CD14-positive monocyte (primary cell): ENCODE measurements around the gene TMEM219. TPM values are rescaled to one million over a fixed set of nuclear protein-coding genes. Genes with fewer than 3 reads are reported as not detected.

ENCODE experiments used
- DNase-seq, 3 donors: peaks; one replicate each; pipeline ENCODE4 v3.0.0-alpha.2; 2011 to 2022
- H2AFZ ChIP-seq: 2 replicates; pipeline ENCODE4 v1.6.0; 2012; ENCODE audit warnings: mild to moderate bottlenecking, low read depth, low read length, inconsistent platforms; ENCODE audit not compliant: insufficient read depth, poor library complexity, severe bottlenecking
- H3K27ac ChIP-seq, 2 donors: 1 replicate in 1 of 2; 2 replicates in 1 of 2; pipeline ENCODE4 v1.5.1; 2012 to 2013; ENCODE audit warnings: low read length in 2 of 2, control low read depth in 1 of 2, inconsistent platforms in 1 of 2, low read depth in 1 of 2, mild to moderate bottlenecking in 1 of 2
- H3K27me3 ChIP-seq, 2 donors: one replicate each; pipeline versions ENCODE4 v1.6.0 to v1.6.1; 2011 to 2013; ENCODE audit warnings: low read length in 2 of 2; ENCODE audit not compliant: control insufficient read depth in 2 of 2, insufficient read depth in 2 of 2
- H3K36me3 ChIP-seq, 2 donors: replicated peaks in 1 of 2; 1 replicate in 1 of 2; 2 replicates in 1 of 2; pipeline versions ENCODE4 v1.5.1 to v1.6.1; 2012 to 2013; ENCODE audit warnings: low read length in 2 of 2, control low read depth in 1 of 2, inconsistent platforms in 1 of 2, mild to moderate bottlenecking in 1 of 2; ENCODE audit not compliant: insufficient read depth in 2 of 2, control insufficient read depth in 1 of 2
- H3K4me1 ChIP-seq, 2 donors: 1 replicate in 1 of 2; 2 replicates in 1 of 2; pipeline versions ENCODE4 v1.5.1 to v1.6.1; 2012 to 2013; ENCODE audit warnings: low read length in 2 of 2, control low read depth in 1 of 2, inconsistent platforms in 1 of 2, mild to moderate bottlenecking in 1 of 2, moderate library complexity in 1 of 2; ENCODE audit not compliant: insufficient read depth in 2 of 2, control insufficient read depth in 1 of 2
- H3K4me2 ChIP-seq: replicated peaks from 2 replicates; pipeline ENCODE3; 2012; ENCODE audit warnings: low read length, moderate library complexity, mild to moderate bottlenecking; ENCODE audit not compliant: poor library complexity, severe bottlenecking; ENCODE audit errors: extremely low read depth
- H3K4me3 ChIP-seq, 3 experiments: fragments of 200-600 bp in 1 of 3; sonication (generic) in 1 of 3; replicated peaks in 1 of 3; 1 replicate in 2 of 3; 2 replicates in 1 of 3; pipeline ENCODE4 v1.5.1; 2011 to 2013; ENCODE audit warnings: low read length in 3 of 3, mild to moderate bottlenecking in 3 of 3, control low read depth in 2 of 3, low read depth in 2 of 3, inconsistent platforms in 1 of 3, moderate library complexity in 1 of 3
- H3K79me2 ChIP-seq: 2 replicates; pipeline ENCODE4 v1.6.0; 2012; ENCODE audit warnings: mild to moderate bottlenecking, control low read depth, inconsistent platforms, low read length, moderate library complexity; ENCODE audit not compliant: insufficient read depth
- H3K9ac ChIP-seq: 2 replicates; pipeline ENCODE4 v1.6.0; 2017; ENCODE audit warnings: low read length, mild to moderate bottlenecking; ENCODE audit not compliant: insufficient read depth, poor library complexity, severe bottlenecking
- H3K9me3 ChIP-seq, 2 donors: replicated peaks in 1 of 2; 1 replicate in 1 of 2; 2 replicates in 1 of 2; pipeline versions ENCODE4 v1.5.1 to v1.6.1; 2012 to 2013; ENCODE audit warnings: low read length in 2 of 2, control low read depth in 1 of 2; ENCODE audit not compliant: control insufficient read depth in 1 of 2, insufficient read depth in 1 of 2
- H4K20me1 ChIP-seq: 2 replicates; pipeline ENCODE4 v1.6.0; 2012; ENCODE audit warnings: mild to moderate bottlenecking, low read length, control low read depth, moderate library complexity; ENCODE audit not compliant: insufficient read depth
- H3K27ac Mint-ChIP-seq, 7 donors: one replicate each; pipeline ENCODE4 v1.8.0; 2020; ENCODE audit warnings: mild to moderate bottlenecking in 7 of 7, mixed read lengths in 7 of 7, moderate library complexity in 6 of 7, inconsistent platforms in 2 of 7
- H3K27me3 Mint-ChIP-seq, 3 donors: one replicate each; pipeline ENCODE4 v1.8.0; 2021 to 2022; ENCODE audit warnings: low read depth in 3 of 3, mild to moderate bottlenecking in 3 of 3, mixed read lengths in 3 of 3, moderate library complexity in 3 of 3, inconsistent platforms in 1 of 3
- H3K36me3 Mint-ChIP-seq, 2 donors: one replicate each; pipeline ENCODE4 v1.8.0; 2020; ENCODE audit warnings: mixed read lengths in 2 of 2, inconsistent platforms in 1 of 2, mild to moderate bottlenecking in 1 of 2
- H3K4me1 Mint-ChIP-seq: one replicate; pipeline ENCODE4 v1.8.0; 2020; ENCODE audit warnings: mild to moderate bottlenecking, mixed read lengths
- H3K4me3 Mint-ChIP-seq, 2 donors: one replicate each; pipeline ENCODE4 v1.8.0; 2020; ENCODE audit warnings: mild to moderate bottlenecking in 2 of 2, mixed read lengths in 2 of 2, moderate library complexity in 1 of 2
- H3K9me3 Mint-ChIP-seq, 7 donors: one replicate each; pipeline ENCODE4 v1.8.0; 2020 to 2022; ENCODE audit warnings: mixed read lengths in 7 of 7, mild to moderate bottlenecking in 6 of 7, moderate library complexity in 6 of 7, inconsistent platforms in 2 of 7
- CTCF ChIP-seq: fragments of 200-600 bp; IDR thresholded peaks from one replicate; pipeline ENCODE4 v1.8.0; 2022; ENCODE audit warnings: antibody characterized with exemption, mild to moderate bottlenecking
- WGBS: methylation state at CpG from one replicate; pipeline ENCODE4 v1.1.5; 2013; ENCODE audit warnings: missing lambda C conversion rate; ENCODE audit not compliant: insufficient coverage; 5-methylcytosine and 5-hydroxymethylcytosine counted together
- intact Hi-C, 2 donors: fragments of 100-400 bp; cut with micrococcal nuclease; formaldehyde crosslinking; loops; one replicate each; pipeline versions ENCODE4 v1.15.0 to v1.15.1; 2023
- polyA plus RNA-seq, 3 donors: library from polyadenylated mRNA; depleted of rRNA in 1 of 3; unstranded in 2 of 3; stranded (reverse) in 1 of 3; fragments of 300-500 nt in 2 of 3; fragments of >200 nt in 1 of 3; fragmentation: Illumina TruSeq in 2 of 3; gene quantifications; 1 replicate in 2 of 3; 2 replicates in 1 of 3; pipeline ENCODE4 v1.2.3, GENCODE V29; 2012 to 2021

TMEM219 gene
- polyA plus RNA-seq, 3 donors = 157 to 265 (median 227) TPM

DNA sequence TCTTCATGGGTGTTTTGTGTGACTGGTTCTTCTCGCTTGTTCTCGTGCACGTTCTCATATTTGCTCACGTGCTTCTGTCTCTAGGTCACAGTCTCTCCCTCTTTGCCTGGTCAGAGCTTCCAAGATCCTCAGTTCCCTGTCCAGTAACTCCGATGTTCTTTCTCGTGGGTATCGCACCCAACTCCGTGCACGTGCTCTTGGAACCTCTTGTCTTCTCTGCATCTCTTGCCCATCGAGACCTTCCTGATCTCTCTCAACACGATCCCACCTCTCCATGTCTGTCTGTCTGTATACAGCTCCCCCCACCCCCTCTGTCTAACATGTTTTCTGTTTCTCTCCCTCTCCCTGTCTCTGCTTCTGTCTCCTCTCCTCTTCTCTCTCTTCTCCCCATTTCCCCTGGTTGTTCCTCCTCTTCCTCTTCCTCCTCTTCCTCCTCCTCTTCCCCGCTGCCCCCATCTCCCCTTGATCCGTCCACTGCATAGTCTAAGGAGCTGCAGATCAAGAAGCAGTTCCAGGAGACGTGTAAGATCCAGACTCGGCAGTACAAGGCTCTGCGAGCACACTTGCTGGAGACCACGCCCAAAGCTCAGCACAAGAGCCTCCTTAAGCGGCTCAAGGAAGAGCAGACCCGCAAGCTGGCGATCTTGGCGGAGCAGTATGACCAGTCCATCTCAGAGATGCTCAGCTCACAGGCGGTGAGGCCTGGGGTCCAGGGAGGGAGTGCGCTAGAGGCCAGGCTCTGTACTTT is 27.4 kb downstream of the TMEM219 start:
- H3K36me3 ChIP-seq = peaks cover 89 to 95% of the 10 kb centered on the region in 2 donors
- no peak overlapping the region for H3K4me3 ChIP-seq
- H3K36me3 Mint-ChIP-seq = peaks cover 65 to 80% of the 10 kb centered on the region in 2 donors
- no peak for TF ChIP-seq CTCF
- H3K27me3 Mint-ChIP-seq = no peaks in the 10 kb centered on the region
- H3K27ac ChIP-seq = no peak overlapping the region
- no peak overlapping the region for H3K4me3 Mint-ChIP-seq
- H2AFZ ChIP-seq = no peak overlapping the region
- peaks cover 0 to 10% of the 10 kb centered on the region in 2 donors for H3K4me1 ChIP-seq
- H4K20me1 ChIP-seq = peaks cover 15% of the 10 kb centered on the region
- DNase-seq = no peak
- H3K4me1 Mint-ChIP-seq = peaks cover 6% of the 10 kb centered on the region
- WGBS = 93% methylated on average over 22 of the region's 23 CpGs
- H3K4me2 ChIP-seq = no peak overlapping the region
- peak overlapping the region in 2 of 7 donors; percentile 14 to 71 for H3K27ac Mint-ChIP-seq
- no peaks in the 10 kb centered on the region for H3K9me3 ChIP-seq
- no peaks in the 10 kb centered on the region for H3K27me3 ChIP-seq
- intact Hi-C loops = no loop called here
- no peaks in the 10 kb centered on the region for H3K79me2 ChIP-seq
- no peak overlapping the region for H3K9ac ChIP-seq
- H3K9me3 Mint-ChIP-seq = no peaks in the 10 kb centered on the region

GRCh38 chr16:29990034-29990433 is 28.2 kb downstream of the TMEM219 start:
- H3K79me2 ChIP-seq = peaks cover 4% of the 10 kb centered on the region
- no peak for TF ChIP-seq CTCF
- no peak overlapping the region for H2AFZ ChIP-seq
- H3K4me2 ChIP-seq = no peak overlapping the region
- H3K27ac ChIP-seq = no peak overlapping the region
- intact Hi-C loops = loop anchor here (5.0 to 10.0 kb wide), 2 partner anchors 175 to 767 kb away; partner anchors contain the start of genes PAGR1 (in 1 of the 2) and PRRT2 (in 1 of the 2)
- no peak overlapping the region for H3K4me3 ChIP-seq
- Mint-ChIP-seq H3K27ac (no peak overlapping the region), H3K9me3 (no peaks in the 10 kb centered on the region), H3K36me3 (peaks cover 58 to 72% of the 10 kb centered on the region in 2 donors), H3K27me3 (peaks cover 0 to 2% (median 0%) of the 10 kb centered on the region in 3 donors), H3K4me3 (no peak overlapping the region), H3K4me1 (peaks cover 13% of the 10 kb centered on the region)
- H3K9ac ChIP-seq = no peak overlapping the region
- peaks cover 7 to 18% of the 10 kb centered on the region in 2 donors for H3K4me1 ChIP-seq
- no peaks in the 10 kb centered on the region for H3K9me3 ChIP-seq
- whole genome bisulfite sequencing = no CpG with 5 or more reads among the region's 2 CpGs
- H4K20me1 ChIP-seq = peaks cover 13% of the 10 kb centered on the region
- no peaks in the 10 kb centered on the region for H3K27me3 ChIP-seq
- H3K36me3 ChIP-seq = peaks cover 82 to 87% of the 10 kb centered on the region in 2 donors
- DNase-seq = no peak
